Panc1 (cell line): ENCODE results near the gene PCP4L1. TPM values are rescaled to one million over a fixed set of nuclear protein-coding genes. Genes with fewer than 3 reads are reported as not detected.

Experiments
- ATAC-seq: fragments of 200-7000 bp; cut with Tn5 transposase; 2 replicates; pipeline ENCODE4 v1.9.1; 2020; ENCODE audit warnings: mild to moderate bottlenecking, moderate library complexity
- BruUV-seq: library from RNA; stranded (reverse); fragments of 400-500 nt; replicated peaks from 2 replicates; lab custom pipeline; 2021; lab: Mats Ljungman, UMichigan
- CTCF ChIA-PET: fragments of 300-600 bp; sonication (Branson Sonifier 250); formaldehyde crosslinking; loops from one replicate; lab custom pipeline; 2022; ENCODE audit warnings: antibody characterized with exemption; lab: Charles Lee
- POLR2A ChIA-PET: fragments of 300-600 bp; sonication (Branson Sonifier 250); formaldehyde crosslinking; loops from one replicate; lab custom pipeline; 2022; ENCODE audit warnings: antibody characterized with exemption; lab: Charles Lee
- DNase-seq: peaks from one replicate; pipeline ENCODE4 v3.0.0-alpha.2; 2010; ENCODE audit warnings: low read depth, low spot score
- H3K27ac ChIP-seq: 2 replicates; pipeline ENCODE4 v1.5.1; 2011; ENCODE audit warnings: mild to moderate bottlenecking, low read length, inconsistent platforms
- H3K27me3 ChIP-seq: fragments of 200-500 bp; sonication (Bioruptor generic); 2 replicates; pipeline ENCODE4 v1.6.0; 2014; ENCODE audit warnings: low read length, inconsistent platforms; ENCODE audit not compliant: control insufficient read depth, insufficient read depth
- H3K36me3 ChIP-seq: fragments of 200-500 bp; sonication (Bioruptor generic); 2 replicates; pipeline ENCODE4 v1.5.1; 2014; ENCODE audit warnings: inconsistent platforms, mild to moderate bottlenecking, low read length, moderate library complexity; ENCODE audit not compliant: control insufficient read depth, insufficient read depth
- H3K4me1 ChIP-seq: 2 replicates; pipeline ENCODE4 v1.5.1; 2011; ENCODE audit warnings: inconsistent platforms, mild to moderate bottlenecking, low read length, moderate library complexity; ENCODE audit not compliant: control insufficient read depth, insufficient read depth
- H3K4me3 ChIP-seq, 2 experiments: 2 replicates each; pipeline ENCODE4 v1.5.1; 2011 to 2012; ENCODE audit warnings: low read depth in 2 of 2, low read length in 2 of 2, mild to moderate bottlenecking in 2 of 2, inconsistent platforms in 1 of 2, moderate library complexity in 1 of 2
- H3K9me3 ChIP-seq: fragments of 200-500 bp; sonication (Bioruptor generic); 2 replicates; pipeline ENCODE4 v1.5.1; 2014; ENCODE audit warnings: low read depth, mild to moderate bottlenecking, inconsistent platforms, low read length, moderate library complexity; ENCODE audit not compliant: control insufficient read depth, insufficient read depth
- CTCF ChIP-seq: fragments of 450-650 bp; IDR thresholded peaks from 2 replicates; pipeline ENCODE4 v1.5.1; 2017; ENCODE audit warnings: mild to moderate bottlenecking
- POLR2AphosphoS5 ChIP-seq: IDR thresholded peaks from 2 replicates; pipeline ENCODE4 v1.6.1; 2012; ENCODE audit warnings: mild to moderate bottlenecking, low read depth, low read length, moderate library complexity
- REST ChIP-seq, 2 experiments: IDR thresholded peaks; 2 replicates each; pipeline ENCODE4 v1.6.1; 2011 to 2012; ENCODE audit warnings: low read depth in 2 of 2, control low read depth in 1 of 2, low read length in 1 of 2, mild to moderate bottlenecking in 1 of 2, moderate library complexity in 1 of 2; ENCODE audit not compliant: insufficient read depth in 1 of 2
- SIN3A ChIP-seq: IDR thresholded peaks from 2 replicates; pipeline ENCODE4 v1.6.1; 2012; ENCODE audit warnings: low read depth, mild to moderate bottlenecking, low read length, moderate library complexity, borderline replicate concordance; ENCODE audit not compliant: insufficient read depth
- TCF7L2 ChIP-seq: IDR thresholded peaks from 2 replicates; pipeline ENCODE4 v1.6.1; 2011; ENCODE audit warnings: mild to moderate bottlenecking, low read depth, low read length, inconsistent platforms
- in situ Hi-C: cut with HindIII; loops from 2 replicates; pipeline ENCODE4 v1.10.0; 2016; ENCODE audit warnings: low sequenced_read_pairs, low pct_unique_long_range_greater_than_20kb
- intact Hi-C: fragments of 100-400 bp; cut with micrococcal nuclease; formaldehyde crosslinking; loops from one replicate; pipeline ENCODE4 v1.10.0; 2022; ENCODE audit not compliant: unreplicated experiment
- total RNA-seq: library from RNA; stranded (reverse); gene quantifications from one replicate; pipeline ENCODE4 v1.2.1, GENCODE V29; 2021; ENCODE audit not compliant: unreplicated experiment

Gene PCP4L1
- total RNA-seq, 1 experiment from 2014 or later = not detected

GRCh38 chr1:161229896-161230295 is 28.6 kb upstream of the PCP4L1 start:
- POLR2A ChIA-PET = no interaction called here
- H3K9me3 ChIP-seq = no peaks in the 10 kb centered on the region
- TSS peak; percentile 47 for BruUV-seq
- no peaks in the 10 kb centered on the region for H3K27me3 ChIP-seq
- H3K4me1 ChIP-seq = peaks cover 19% of the 10 kb centered on the region
- intact Hi-C loops = loop anchor here (5.0 kb wide), 2 partner anchors 62 to 142 kb away; no protein-coding TSS in a partner anchor
- H3K4me3 ChIP-seq = no peak overlapping the region
- H3K27ac ChIP-seq = no peak overlapping the region
- no peak for DNase-seq
- TF ChIP-seq CTCF (no peak; the same call in 1 of the 2 replicates), POLR2AphosphoS5 (no peak), REST (IDR thresholded peaks at IDR 0.05; ENCODE audit: insufficient read depth in 1 of 2, low read depth in 2 of 2, low read length in 1 of 2) (no peak), TCF7L2 (no peak), SIN3A (no peak)
- peaks cover 2% of the 10 kb centered on the region; the same call in 1 of the 2 replicates for H3K36me3 ChIP-seq
- ATAC-seq = no peak
- CTCF ChIA-PET = interaction anchor here (0.5 to 1.0 kb wide), 2 partner anchors 28 to 61 kb away, joined by 3 read pairs; no protein-coding TSS in a partner anchor
- in situ Hi-C loops = no loop called here

GRCh38 chr1:161230762-161231161 is 27.8 kb upstream of the PCP4L1 start:
- H3K27ac ChIP-seq = no peak overlapping the region
- BruUV-seq = no TSS peak
- ChIA-PET POLR2A (no interaction called here), CTCF (no interaction called here)
- no peaks in the 10 kb centered on the region for H3K9me3 ChIP-seq
- H3K4me3 ChIP-seq = no peak overlapping the region
- DNase-seq (no peak), ATAC-seq (no peak)
- H3K4me1 ChIP-seq = peaks cover 14% of the 10 kb centered on the region
- intact Hi-C loops = no loop called here
- TF ChIP-seq SIN3A (no peak), CTCF (no peak), POLR2AphosphoS5 (no peak), REST (IDR thresholded peaks at IDR 0.05; ENCODE audit: insufficient read depth in 1 of 2, low read depth in 2 of 2, low read length in 1 of 2) (no peak), TCF7L2 (no peak)
- in situ Hi-C loops = no loop called here
- H3K27me3 ChIP-seq = no peaks in the 10 kb centered on the region
- peaks cover 2% of the 10 kb centered on the region; the same call in 1 of the 2 replicates for H3K36me3 ChIP-seq
